Measurements from ENCODE around the gene MYO1G. TPM values are rescaled to one million over a fixed set of nuclear protein-coding genes. Genes with fewer than 3 reads are reported as not detected.

MYO1G gene
- total RNA-seq, result 143 and 154 TPM in 2 replicates

GRCh38 chr7:44978511-44979366 is at the start of gene MYO1G:
MYO1G (minus strand) TSS chr7:44979015; CDS start chr7:44978961, 54 bp downstream.
- Mint-ChIP-seq H3K4me3 (peak within 1 kb of the TSS; percentile 92), H3K27me3 (no peaks in the 10 kb centered on the region), H3K9me3 (no peaks in the 10 kb centered on the region), H3K4me1 (peaks cover 75% of the 10 kb centered on the region), H3K27ac (peak within 1 kb of the TSS; percentile 92), H3K36me3 (ENCODE audit: low read depth) (peaks cover 63% of the 10 kb centered on the region)
- POLR2A ChIA-PET, result interaction anchor here (0.5 to 13.0 kb wide), 24 partner anchors 8 to 1327 kb away, joined by 3 to 325 read pairs (median 5); partner anchors contain the start of genes CCM2, DDX56, H2AZ2 and PPIA
- TF ChIP-seq, protein P1, sequence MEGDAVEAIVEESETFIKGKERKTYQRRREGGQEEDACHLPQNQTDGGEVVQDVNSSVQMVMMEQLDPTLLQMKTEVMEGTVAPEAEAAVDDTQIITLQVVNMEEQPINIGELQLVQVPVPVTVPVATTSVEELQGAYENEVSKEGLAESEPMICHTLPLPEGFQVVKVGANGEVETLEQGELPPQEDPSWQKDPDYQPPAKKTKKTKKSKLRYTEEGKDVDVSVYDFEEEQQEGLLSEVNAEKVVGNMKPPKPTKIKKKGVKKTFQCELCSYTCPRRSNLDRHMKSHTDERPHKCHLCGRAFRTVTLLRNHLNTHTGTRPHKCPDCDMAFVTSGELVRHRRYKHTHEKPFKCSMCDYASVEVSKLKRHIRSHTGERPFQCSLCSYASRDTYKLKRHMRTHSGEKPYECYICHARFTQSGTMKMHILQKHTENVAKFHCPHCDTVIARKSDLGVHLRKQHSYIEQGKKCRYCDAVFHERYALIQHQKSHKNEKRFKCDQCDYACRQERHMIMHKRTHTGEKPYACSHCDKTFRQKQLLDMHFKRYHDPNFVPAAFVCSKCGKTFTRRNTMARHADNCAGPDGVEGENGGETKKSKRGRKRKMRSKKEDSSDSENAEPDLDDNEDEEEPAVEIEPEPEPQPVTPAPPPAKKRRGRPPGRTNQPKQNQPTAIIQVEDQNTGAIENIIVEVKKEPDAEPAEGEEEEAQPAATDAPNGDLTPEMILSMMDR (IDR thresholded peaks at IDR 0.05), result no peak
- ATAC-seq (ENCODE audit: low read depth) (peak; percentile 73), DNase-seq (peak; percentile 69)
- intact Hi-C loops (cut with micrococcal nuclease), result loop anchor here (1.0 kb wide), 6 partner anchors 17 to 227 kb away; partner anchors contain the start of genes PURB and TBRG4
- CTCF ChIA-PET, result interaction anchor here (2.1 kb wide), 1 partner anchor 23 kb away, joined by 8 read pairs; no protein-coding TSS in a partner anchor

DNA sequence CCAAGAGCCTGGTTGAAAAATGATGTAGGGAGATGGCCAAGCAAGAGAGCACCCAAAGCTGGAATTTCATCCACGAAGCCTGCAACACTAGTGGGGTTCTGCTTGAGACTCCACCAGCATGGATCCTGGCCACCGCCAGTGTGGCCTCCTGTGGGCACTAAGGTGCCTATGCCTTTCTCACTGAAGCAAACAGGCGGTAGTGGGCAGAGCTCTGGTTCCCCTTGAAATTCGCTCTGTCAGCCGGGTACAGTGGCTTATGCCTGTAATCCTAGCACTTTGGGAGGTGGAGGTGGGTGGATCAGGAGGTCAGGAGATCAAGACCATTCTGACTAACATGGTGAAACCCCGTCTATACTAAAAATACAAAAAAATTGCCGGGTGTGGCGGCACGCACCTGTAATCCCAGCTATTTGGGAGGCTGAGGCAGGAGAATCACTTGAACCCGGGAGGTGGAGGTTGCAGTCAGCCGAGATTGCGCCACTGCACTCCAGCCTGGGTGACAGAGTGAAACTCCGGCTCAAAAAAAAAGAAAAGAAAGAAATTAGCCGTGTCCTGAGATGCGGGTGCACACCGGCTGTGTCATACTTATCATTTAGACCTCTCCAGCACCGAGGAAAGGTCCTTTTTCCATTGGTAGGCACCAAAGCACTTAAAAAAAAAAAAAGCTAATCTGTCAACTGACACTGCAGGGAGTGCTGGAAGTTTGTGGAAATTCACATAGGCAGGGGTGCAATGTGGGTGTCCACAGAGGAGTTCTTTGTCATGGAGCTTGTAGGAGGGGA is 49.5 kb upstream of the MYO1G start:
- no peaks in the 10 kb centered on the region for H3K27me3 Mint-ChIP-seq
- H3K36me3 Mint-ChIP-seq (ENCODE audit: low read depth), result peaks cover 36% of the 10 kb centered on the region
- peaks cover 5% of the 10 kb centered on the region for H3K9me3 Mint-ChIP-seq
- ChIA-PET POLR2A (interaction anchor here (0.6 to 6.1 kb wide), 17 partner anchors 11 to 740 kb away, joined by 3 to 129 read pairs (median 6); partner anchors contain the start of genes CCM2, MYO1G, PURB and TBRG4), CTCF (interaction anchor here (1.3 to 3.4 kb wide), 5 partner anchors 22 to 107 kb away, joined by 3 to 22 read pairs (median 9); partner anchors contain the start of gene CCM2)
- TF ChIP-seq, protein P1 (IDR thresholded peaks at IDR 0.05), result no peak
- peak overlapping the region; percentile 84 for H3K27ac Mint-ChIP-seq
- intact Hi-C loops (cut with micrococcal nuclease), result loop anchor here (2.0 kb wide), 1 partner anchor 14 kb away; no protein-coding TSS in a partner anchor
- peak overlapping the region; percentile 83 for H3K4me3 Mint-ChIP-seq
- ATAC-seq (ENCODE audit: low read depth) (peak; percentile 16), DNase-seq (no peak)
- H3K4me1 Mint-ChIP-seq, result peaks cover 81% of the 10 kb centered on the region

DNA sequence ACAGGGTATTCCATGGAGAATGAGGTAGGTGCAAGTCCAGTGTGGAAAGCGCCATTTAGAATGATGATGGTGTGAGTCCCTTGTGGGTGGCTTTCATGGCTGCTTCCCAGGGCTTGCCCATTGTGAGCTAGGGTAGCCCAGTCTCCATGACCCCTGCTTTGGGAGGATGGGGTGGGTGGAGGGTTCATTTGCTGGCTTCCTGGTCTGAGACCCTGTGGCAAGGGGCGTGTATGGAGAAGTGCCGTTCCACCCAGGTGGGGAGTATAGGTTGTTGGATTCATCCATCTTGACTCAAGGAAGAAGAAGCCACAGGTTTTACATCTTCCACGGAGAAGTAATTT is 48.9 kb upstream of the MYO1G start:
- intact Hi-C loops (cut with micrococcal nuclease), result loop anchor here (1.0 to 2.0 kb wide), 8 partner anchors 9 to 142 kb away; partner anchors contain the start of genes CCM2, MYO1G, PURB and TBRG4

DNA sequence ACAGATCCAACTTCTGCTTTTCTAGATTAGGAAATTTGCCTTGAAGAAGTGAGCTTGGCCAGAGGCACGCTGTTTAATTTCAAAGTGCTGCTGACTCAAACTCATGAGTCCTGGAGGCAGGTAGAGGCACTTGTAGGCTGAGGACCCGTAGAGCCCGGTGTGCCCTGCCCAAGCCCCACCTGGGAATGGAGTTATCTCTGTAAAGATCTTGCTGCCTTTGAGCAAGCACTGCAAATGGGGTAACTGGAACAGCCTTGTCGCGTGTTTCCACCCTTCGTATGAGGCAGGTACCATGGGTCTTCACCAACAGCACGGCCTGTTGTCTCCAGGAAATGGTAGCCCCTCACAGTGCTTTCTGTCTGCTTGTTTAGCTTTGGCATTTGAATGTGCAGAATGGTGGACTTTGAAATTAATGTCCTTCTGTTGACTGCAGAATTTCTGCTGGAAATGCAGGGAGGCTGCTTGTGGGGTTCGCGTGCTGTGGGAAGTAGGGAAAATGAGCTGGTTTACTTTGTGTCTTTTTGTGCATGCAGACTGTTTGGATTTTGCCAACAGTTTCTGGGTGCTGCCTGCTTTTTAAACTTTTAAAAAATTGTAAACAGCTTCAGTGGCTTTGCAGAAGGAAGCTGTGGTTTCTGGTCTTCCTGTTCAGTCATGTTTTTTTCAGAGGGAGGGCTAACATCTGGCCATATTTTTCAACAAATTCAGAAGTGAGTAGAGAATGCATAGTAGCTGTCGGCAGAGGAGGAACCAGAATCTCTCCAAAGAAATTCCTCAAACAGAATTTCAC is 48.4 kb upstream of the MYO1G start:
- Mint-ChIP-seq H3K9me3 (peaks cover 5% of the 10 kb centered on the region), H3K27ac (peak overlapping the region; percentile 84), H3K27me3 (no peaks in the 10 kb centered on the region), H3K4me1 (peaks cover 77% of the 10 kb centered on the region), H3K36me3 (ENCODE audit: low read depth) (peaks cover 27% of the 10 kb centered on the region), H3K4me3 (peak overlapping the region; percentile 83)
- TF ChIP-seq, protein P1 (IDR thresholded peaks at IDR 0.05), result no peak
- intact Hi-C loops (cut with micrococcal nuclease), result loop anchor here (1.0 to 2.0 kb wide), 7 partner anchors 9 to 142 kb away; partner anchors contain the start of genes CCM2, MYO1G, PURB and TBRG4
- DNase-seq (peak; percentile 41), ATAC-seq (ENCODE audit: low read depth) (peak; percentile 75)
- ChIA-PET CTCF (interaction anchor here (1.2 to 3.4 kb wide), 5 partner anchors 27 to 109 kb away, joined by 3 to 22 read pairs (median 9); partner anchors contain the start of gene CCM2), POLR2A (interaction anchor here (0.6 to 6.1 kb wide), 15 partner anchors 10 to 421 kb away, joined by 3 to 129 read pairs (median 12); partner anchors contain the start of genes CCM2, MYO1G, OGDH and PURB)

More for the DNA sequence above, 48.9 kb upstream of the MYO1G start:
- Mint-ChIP-seq H3K27me3 (no peaks in the 10 kb centered on the region), H3K36me3 (ENCODE audit: low read depth) (peaks cover 30% of the 10 kb centered on the region), H3K27ac (peak overlapping the region; percentile 84), H3K4me1 (peaks cover 79% of the 10 kb centered on the region), H3K4me3 (peak overlapping the region; percentile 83), H3K9me3 (peaks cover 5% of the 10 kb centered on the region)
- CTCF ChIA-PET, result interaction anchor here (1.2 to 3.4 kb wide), 5 partner anchors 27 to 108 kb away, joined by 3 to 22 read pairs (median 9); partner anchors contain the start of gene CCM2
- POLR2A ChIA-PET, result interaction anchor here (0.6 to 6.1 kb wide), 16 partner anchors 11 to 422 kb away, joined by 3 to 129 read pairs (median 10); partner anchors contain the start of genes CCM2, MYO1G, OGDH and PURB
- no peak for DNase-seq
- peak; percentile 13 for ATAC-seq (ENCODE audit: low read depth)
- TF ChIP-seq, protein P1 (IDR thresholded peaks at IDR 0.05), result no peak

Data from activated B cell treated with CpG ODN at 0.5 μM for 24 hours (primary cell).